Activated B cell treated with CpG ODN at 0.5 μM for 24 hours (primary cell): Measurements from ENCODE around the gene SOWAHB. TPM values are rescaled to one million over a fixed set of nuclear protein-coding genes. Genes with fewer than 3 reads are reported as not detected.

Source experiments
- ATAC-seq: fragments of 200-7000 bp; cut with Tn5 transposase; one replicate; pipeline ENCODE4 v1.10.0; 2021; ENCODE audit warnings: low read depth, mild to moderate bottlenecking, moderate library complexity
- CTCF ChIA-PET: fragments of 350-600 bp; sonication (Branson Sonifier 250); formaldehyde crosslinking; loops from one replicate; lab custom pipeline; 2021; ENCODE audit warnings: antibody characterized with exemption; lab: Charles Lee
- POLR2A ChIA-PET: fragments of 350-600 bp; sonication (Branson Sonifier 250); formaldehyde crosslinking; loops from one replicate; lab custom pipeline; 2021; ENCODE audit warnings: antibody characterized with exemption; lab: Charles Lee
- DNase-seq: peaks from one replicate; pipeline ENCODE4 v3.0.0; 2022
- H3K27ac Mint-ChIP-seq: one replicate; pipeline ENCODE4 v1.8.0; 2020; ENCODE audit warnings: mixed read lengths
- H3K27me3 Mint-ChIP-seq: one replicate; pipeline ENCODE4 v1.8.0; 2021; ENCODE audit warnings: mixed read lengths
- H3K36me3 Mint-ChIP-seq: one replicate; pipeline ENCODE4 v1.8.0; 2021; ENCODE audit warnings: low read depth, mixed read lengths
- H3K4me1 Mint-ChIP-seq: one replicate; pipeline ENCODE4 v1.8.0; 2021; ENCODE audit warnings: mixed read lengths
- H3K4me3 Mint-ChIP-seq: one replicate; pipeline ENCODE4 v1.8.0; 2020; ENCODE audit warnings: mild to moderate bottlenecking, mixed read lengths
- H3K9me3 Mint-ChIP-seq: one replicate; pipeline ENCODE4 v1.8.0; 2020; ENCODE audit warnings: mixed read lengths
- CTCF ChIP-seq: fragments of 200-600 bp; IDR thresholded peaks from one replicate; pipeline ENCODE4 v1.8.0; 2022; ENCODE audit warnings: antibody characterized with exemption, mild to moderate bottlenecking
- intact Hi-C: fragments of 100-400 bp; cut with micrococcal nuclease; formaldehyde crosslinking; loops from one replicate; pipeline ENCODE4 v1.15.1; 2024
- total RNA-seq: library from RNA; stranded (reverse); gene quantifications from 2 replicates; pipeline ENCODE4 v1.2.3, GENCODE V29; 2022

The SOWAHB gene
- total RNA-seq, 1 donor from 2014 or later = not detected

GRCh38 chr4:76939184-76939583, 41.2 kb upstream of the SOWAHB start:
- no peaks in the 10 kb centered on the region for H3K4me1 Mint-ChIP-seq
- no peak for ATAC-seq
- no peaks in the 10 kb centered on the region for H3K36me3 Mint-ChIP-seq

GRCh38 chr4:76931576-76932276, 33.8 kb upstream of the SOWAHB start:
- Mint-ChIP-seq H3K4me3 (no peak overlapping the region), H3K27ac (no peak overlapping the region), H3K4me1 (no peaks in the 10 kb centered on the region), H3K27me3 (peaks cover 5% of the 10 kb centered on the region), H3K9me3 (no peaks in the 10 kb centered on the region), H3K36me3 (no peaks in the 10 kb centered on the region)
- intact Hi-C loops = no loop called here
- no peak for ATAC-seq
- no peak for TF ChIP-seq CTCF
- ChIA-PET CTCF (no interaction called here), POLR2A (no interaction called here)
- DNase-seq = no peak

More at GRCh38 chr4:76939184-76939583, 41.2 kb upstream of the SOWAHB start:
- no peak for TF ChIP-seq CTCF
- CTCF ChIA-PET = no interaction called here
- H3K9me3 Mint-ChIP-seq = peaks cover 10% of the 10 kb centered on the region
- no peak overlapping the region for H3K27ac Mint-ChIP-seq
- intact Hi-C loops = no loop called here
- H3K4me3 Mint-ChIP-seq = no peak overlapping the region
- POLR2A ChIA-PET = no interaction called here
- peaks cover 3% of the 10 kb centered on the region for H3K27me3 Mint-ChIP-seq
- DNase-seq = no peak

- ChIA-PET CTCF (no interaction called here), POLR2A (no interaction called here)
- Mint-ChIP-seq H3K4me3 (no peak overlapping the region), H3K27ac (no peak overlapping the region), H3K36me3 (no peaks in the 10 kb centered on the region), H3K4me1 (no peaks in the 10 kb centered on the region), H3K27me3 (peaks cover 5% of the 10 kb centered on the region), H3K9me3 (no peaks in the 10 kb centered on the region)
- no peak for ATAC-seq
- TF ChIP-seq CTCF = no peak
- no peak for DNase-seq
- intact Hi-C loops = no loop called here
These were observed 33.1 kb upstream of the SOWAHB start for GRCh38 chr4:76931087-76931486.

GRCh38 chr4:76930685-76931084, 32.7 kb upstream of the SOWAHB start:
- ATAC-seq (no peak), DNase-seq (no peak)
- intact Hi-C loops = no loop called here
- Mint-ChIP-seq H3K27me3 (peaks cover 5% of the 10 kb centered on the region), H3K9me3 (no peaks in the 10 kb centered on the region), H3K36me3 (no peaks in the 10 kb centered on the region), H3K4me1 (no peaks in the 10 kb centered on the region), H3K4me3 (no peak overlapping the region), H3K27ac (no peak overlapping the region)
- POLR2A ChIA-PET = no interaction called here
- CTCF ChIA-PET = no interaction called here
- no peak for TF ChIP-seq CTCF

GRCh38 chr4:76926841-76927240, 28.9 kb upstream of the SOWAHB start:
- no peaks in the 10 kb centered on the region for H3K27me3 Mint-ChIP-seq
- no peaks in the 10 kb centered on the region for H3K9me3 Mint-ChIP-seq
- intact Hi-C loops = no loop called here
- DNase-seq (no peak), ATAC-seq (no peak)
- no peak overlapping the region for H3K27ac Mint-ChIP-seq
- ChIA-PET CTCF (no interaction called here), POLR2A (no interaction called here)
- no peaks in the 10 kb centered on the region for H3K36me3 Mint-ChIP-seq
- no peak overlapping the region for H3K4me3 Mint-ChIP-seq
- TF ChIP-seq CTCF = no peak
- H3K4me1 Mint-ChIP-seq = no peaks in the 10 kb centered on the region
